HG03439 (cell line): ENCODE measurements around the gene ZG16.
"Not testable (repeated sequence)": the region's sequence is repeated elsewhere in the genome, so short reads cannot be mapped to it uniquely, and the experiment has no call there.

Source experiments
- ATAC-seq: cut with Tn5 transposase; IDR thresholded peaks from one replicate; pipeline ENCODE4 v1.9.1; 2021; ENCODE audit warnings: mild to moderate bottlenecking, moderate library complexity; ENCODE audit not compliant: unreplicated experiment

The ZG16 gene

GRCh38 chr16:29783094-29783953 is 5.3 kb downstream of the ZG16 start:
- not testable (repeated sequence) for ATAC-seq

GRCh38 chr16:29784157-29784556 is 6.1 kb downstream of the ZG16 start:
- ATAC-seq: no peak

- ATAC-seq: no peak
Observed at GRCh38 chr16:29784901-29785500, 6.9 kb downstream of the ZG16 start.

- not testable (repeated sequence) for ATAC-seq
Observed at GRCh38 chr16:29787155-29787554, 9.1 kb downstream of the ZG16 start.

GRCh38 chr16:29789775-29790182 is 11.7 kb downstream of the ZG16 start:
- ATAC-seq: no peak

- ATAC-seq: peak; percentile 91
Observed at GRCh38 chr16:29790183-29790948, 12.3 kb downstream of the ZG16 start, which contains the start of gene KIF22. KIF22 (plus strand) TSS chr16:29790751; CDS start chr16:29790760, 9 bp downstream.

- peak; percentile 4 for ATAC-seq
Observed at GRCh38 chr16:29790949-29791844, 13.1 kb downstream of the ZG16 start.

GRCh38 chr16:29791845-29792807 is 14.1 kb downstream of the ZG16 start:
- ATAC-seq: no peak

- ATAC-seq: not testable (repeated sequence)
Observed at GRCh38 chr16:29793153-29793552, 15.1 kb downstream of the ZG16 start.

- no peak for ATAC-seq
Observed at GRCh38 chr16:29794231-29794710, 16.2 kb downstream of the ZG16 start.

- ATAC-seq: no peak
Observed at GRCh38 chr16:29802416-29802935, 24.4 kb downstream of the ZG16 start.

GRCh38 chr16:29804020-29804419 is 26.0 kb downstream of the ZG16 start:
- no peak for ATAC-seq

- ATAC-seq: no peak
Observed at GRCh38 chr16:29804455-29805231, 26.6 kb downstream of the ZG16 start.

GRCh38 chr16:29805232-29806098 is 27.4 kb downstream of the ZG16 start:
- peak; percentile 56 for ATAC-seq

- ATAC-seq: no peak
Observed at GRCh38 chr16:29806099-29806579, 28.1 kb downstream of the ZG16 start, which contains the start of gene MAZ. MAZ (plus strand) TSS chr16:29806529; CDS start chr16:29806702, 173 bp downstream.

GRCh38 chr16:29806641-29807425 is 28.8 kb downstream of the ZG16 start:
- peak; percentile 0 for ATAC-seq
